B cell (primary cell): ENCODE results near the gene ESR1.

Experiments
- EZH2 ChIP-seq: IDR thresholded peaks from 2 replicates; pipeline ENCODE4 v1.6.1; 2012; ENCODE audit warnings: borderline replicate concordance, low read depth, mild to moderate bottlenecking, moderate library complexity, low read length; ENCODE audit not compliant: insufficient read depth, poor library complexity, severe bottlenecking
- TF ChIP-seq, protein P1 (sequence below): fragments of 200-600 bp; IDR thresholded peaks from one replicate; pipeline ENCODE4 v1.8.0; 2022; ENCODE audit warnings: antibody characterized with exemption, mild to moderate bottlenecking

DNA sequence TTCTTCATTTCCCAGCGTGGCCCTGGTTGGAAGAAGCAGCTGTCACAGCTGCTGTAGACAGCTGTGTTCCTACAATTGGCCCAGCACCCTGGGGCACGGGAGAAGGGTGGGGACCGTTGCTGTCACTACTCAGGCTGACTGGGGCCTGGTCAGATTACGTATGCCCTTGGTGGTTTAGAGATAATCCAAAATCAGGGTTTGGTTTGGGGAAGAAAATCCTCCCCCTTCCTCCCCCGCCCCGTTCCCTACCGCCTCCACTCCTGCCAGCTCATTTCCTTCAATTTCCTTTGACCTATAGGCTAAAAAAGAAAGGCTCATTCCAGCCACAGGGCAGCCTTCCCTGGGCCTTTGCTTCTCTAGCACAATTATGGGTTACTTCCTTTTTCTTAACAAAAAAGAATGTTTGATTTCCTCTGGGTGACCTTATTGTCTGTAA, 292.7 kb downstream of the ESR1 start:
- TF ChIP-seq, protein P1, sequence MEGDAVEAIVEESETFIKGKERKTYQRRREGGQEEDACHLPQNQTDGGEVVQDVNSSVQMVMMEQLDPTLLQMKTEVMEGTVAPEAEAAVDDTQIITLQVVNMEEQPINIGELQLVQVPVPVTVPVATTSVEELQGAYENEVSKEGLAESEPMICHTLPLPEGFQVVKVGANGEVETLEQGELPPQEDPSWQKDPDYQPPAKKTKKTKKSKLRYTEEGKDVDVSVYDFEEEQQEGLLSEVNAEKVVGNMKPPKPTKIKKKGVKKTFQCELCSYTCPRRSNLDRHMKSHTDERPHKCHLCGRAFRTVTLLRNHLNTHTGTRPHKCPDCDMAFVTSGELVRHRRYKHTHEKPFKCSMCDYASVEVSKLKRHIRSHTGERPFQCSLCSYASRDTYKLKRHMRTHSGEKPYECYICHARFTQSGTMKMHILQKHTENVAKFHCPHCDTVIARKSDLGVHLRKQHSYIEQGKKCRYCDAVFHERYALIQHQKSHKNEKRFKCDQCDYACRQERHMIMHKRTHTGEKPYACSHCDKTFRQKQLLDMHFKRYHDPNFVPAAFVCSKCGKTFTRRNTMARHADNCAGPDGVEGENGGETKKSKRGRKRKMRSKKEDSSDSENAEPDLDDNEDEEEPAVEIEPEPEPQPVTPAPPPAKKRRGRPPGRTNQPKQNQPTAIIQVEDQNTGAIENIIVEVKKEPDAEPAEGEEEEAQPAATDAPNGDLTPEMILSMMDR = no peak
- no peak for TF ChIP-seq EZH2
